ENCODE data around the gene TSHZ2. TPM values are rescaled to one million over a fixed set of nuclear protein-coding genes. Genes with fewer than 3 reads are reported as not detected.
"Not testable (repeated sequence)": the region's sequence is repeated elsewhere in the genome, so short reads cannot be mapped to it uniquely, and the experiment has no call there.

TSHZ2 gene
- total and polyA plus RNA-seq, 7 donors, result 1.2 to 32.7 (median 14.0) TPM

- Histone ChIP-seq H3K4me1 (no peaks in the 10 kb centered on the region), H3K36me3 (no peaks in the 10 kb centered on the region), H3K27ac (no peak overlapping the region), H3K9me3 (no peaks in the 10 kb centered on the region), H3K27me3 (no peaks in the 10 kb centered on the region), H3K4me3 (no peak overlapping the region)
- intact Hi-C loops (cut with DNase I), result no loop called here
- TF ChIP-seq, protein P1, sequence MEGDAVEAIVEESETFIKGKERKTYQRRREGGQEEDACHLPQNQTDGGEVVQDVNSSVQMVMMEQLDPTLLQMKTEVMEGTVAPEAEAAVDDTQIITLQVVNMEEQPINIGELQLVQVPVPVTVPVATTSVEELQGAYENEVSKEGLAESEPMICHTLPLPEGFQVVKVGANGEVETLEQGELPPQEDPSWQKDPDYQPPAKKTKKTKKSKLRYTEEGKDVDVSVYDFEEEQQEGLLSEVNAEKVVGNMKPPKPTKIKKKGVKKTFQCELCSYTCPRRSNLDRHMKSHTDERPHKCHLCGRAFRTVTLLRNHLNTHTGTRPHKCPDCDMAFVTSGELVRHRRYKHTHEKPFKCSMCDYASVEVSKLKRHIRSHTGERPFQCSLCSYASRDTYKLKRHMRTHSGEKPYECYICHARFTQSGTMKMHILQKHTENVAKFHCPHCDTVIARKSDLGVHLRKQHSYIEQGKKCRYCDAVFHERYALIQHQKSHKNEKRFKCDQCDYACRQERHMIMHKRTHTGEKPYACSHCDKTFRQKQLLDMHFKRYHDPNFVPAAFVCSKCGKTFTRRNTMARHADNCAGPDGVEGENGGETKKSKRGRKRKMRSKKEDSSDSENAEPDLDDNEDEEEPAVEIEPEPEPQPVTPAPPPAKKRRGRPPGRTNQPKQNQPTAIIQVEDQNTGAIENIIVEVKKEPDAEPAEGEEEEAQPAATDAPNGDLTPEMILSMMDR (IDR thresholded peaks at IDR 0.05), result no peak
- TF ChIP-seq EP300 (IDR thresholded peaks at IDR 0.05), result no peak
- no peak for TF ChIP-seq POLR2AphosphoS5 (IDR thresholded peaks at IDR 0.05)
- no peak for TF ChIP-seq POLR2A (IDR thresholded peaks at IDR 0.05)
- WGBS, 2 donors, result 85% methylated on average over 13 of the region's 13 CpGs
- no peak for DNase-seq
Observed at GRCh38 chr20:53524589-53525312, 552.6 kb downstream of the TSHZ2 start.

DNA sequence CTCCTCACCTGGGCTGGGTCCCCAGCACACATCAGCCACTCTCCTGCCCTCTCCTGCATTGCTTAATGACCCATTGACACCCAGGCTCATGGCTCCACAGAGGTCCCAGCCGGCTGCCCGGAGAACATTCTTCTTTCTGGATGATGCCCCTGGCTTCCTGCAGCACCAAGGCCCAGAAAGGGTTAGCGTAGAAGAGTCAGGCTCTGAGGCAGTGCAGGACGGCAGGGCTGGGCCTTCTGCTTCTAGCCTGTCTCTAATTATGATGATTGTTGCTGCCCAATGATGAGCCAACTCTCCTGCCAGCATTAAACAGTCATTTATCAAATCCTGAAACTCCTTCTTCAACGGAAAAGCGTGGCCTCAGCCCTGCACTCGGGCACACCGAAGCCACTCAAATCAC lies 555.0 kb downstream of the TSHZ2 start:
- no peaks in the 10 kb centered on the region for H3K36me3 ChIP-seq
- no peaks in the 10 kb centered on the region for H3K4me1 ChIP-seq
- no peak overlapping the region for H3K4me3 ChIP-seq
- H3K27me3 ChIP-seq, result no peaks in the 10 kb centered on the region
- no peaks in the 10 kb centered on the region for H3K9me3 ChIP-seq
- DNase-seq, result no peak
- intact Hi-C loops (cut with DNase I), result no loop called here
- TF ChIP-seq EP300 (IDR thresholded peaks at IDR 0.05) (no peak), POLR2AphosphoS5 (IDR thresholded peaks at IDR 0.05) (no peak), POLR2A (IDR thresholded peaks at IDR 0.05) (no peak)
- TF ChIP-seq, protein P1 (IDR thresholded peaks at IDR 0.05), result no peak
- no peak overlapping the region for H3K27ac ChIP-seq
- 85 to 87% methylated on average over 8 of the region's 8 CpGs for WGBS, 2 donors

GRCh38 chr20:53529658-53530057 lies 557.5 kb downstream of the TSHZ2 start:
- 80 to 88% methylated on average over 5 of the region's 5 CpGs for WGBS, 2 donors
- TF ChIP-seq, protein P1 (IDR thresholded peaks at IDR 0.05), result no peak
- TF ChIP-seq POLR2A (IDR thresholded peaks at IDR 0.05) (no peak), EP300 (IDR thresholded peaks at IDR 0.05) (no peak), POLR2AphosphoS5 (IDR thresholded peaks at IDR 0.05) (no peak)
- Histone ChIP-seq H3K4me1 (no peaks in the 10 kb centered on the region), H3K27me3 (no peaks in the 10 kb centered on the region), H3K9me3 (no peaks in the 10 kb centered on the region), H3K27ac (no peak overlapping the region), H3K4me3 (no peak overlapping the region), H3K36me3 (no peaks in the 10 kb centered on the region)
- DNase-seq, result peak; percentile 9
- intact Hi-C loops (cut with DNase I), result no loop called here

- TF ChIP-seq POLR2A (IDR thresholded peaks at IDR 0.05) (no peak), EP300 (IDR thresholded peaks at IDR 0.05) (no peak), POLR2AphosphoS5 (IDR thresholded peaks at IDR 0.05) (no peak)
- TF ChIP-seq, protein P1 (IDR thresholded peaks at IDR 0.05), result no peak
- no peak for DNase-seq
- H3K9me3 ChIP-seq, result no peaks in the 10 kb centered on the region
- no peaks in the 10 kb centered on the region for H3K4me1 ChIP-seq
- no peaks in the 10 kb centered on the region for H3K36me3 ChIP-seq
- 78 to 81% methylated on average over 2 of the region's 2 CpGs for WGBS, 2 donors
- H3K27me3 ChIP-seq, result no peaks in the 10 kb centered on the region
- H3K4me3 ChIP-seq, result no peak overlapping the region
- intact Hi-C loops (cut with DNase I), result no loop called here
- H3K27ac ChIP-seq, result no peak overlapping the region
Observed at GRCh38 chr20:53530440-53530839, 558.3 kb downstream of the TSHZ2 start.

- H3K27me3 ChIP-seq; H3K4me3 ChIP-seq; H3K36me3 ChIP-seq; H3K9me3 ChIP-seq; intact Hi-C loops (cut with DNase I); H3K27ac ChIP-seq; DNase-seq; H3K4me1 ChIP-seq: not testable (repeated sequence)
- 74 to 84% methylated on average over 6 of the region's 6 CpGs for WGBS, 2 donors
Observed at GRCh38 chr20:53532654-53533312, 560.6 kb downstream of the TSHZ2 start.
